Adrenal gland (tissue), 12 donors: ENCODE results near the gene KDM1B. TPM values are rescaled to one million over a fixed set of nuclear protein-coding genes. Genes with fewer than 3 reads are reported as not detected.

Source experiments
- DNase-seq, 7 donors: peaks; one replicate each; pipeline ENCODE4 v3.0.0-alpha.2; 2019 to 2020
- H3K27ac ChIP-seq, 5 donors: fragments of 200-600 bp; sonication (generic) in 4 of 5; 1 replicate in 3 of 5; 2 replicates in 2 of 5; pipeline versions ENCODE4 v1.5.1 to v1.8.0; 2016 to 2020; ENCODE audit warnings: mild to moderate bottlenecking in 1 of 5
- H3K27me3 ChIP-seq: fragments of 200-600 bp; 2 replicates; pipeline ENCODE4 v1.8.0; 2021
- H3K36me3 ChIP-seq, 2 donors: fragments of 200-600 bp; replicated peaks in 1 of 2; 1 replicate in 1 of 2; 2 replicates in 1 of 2; pipeline versions ENCODE4 v1.5.1 to v1.8.0; 2018 to 2022
- H3K4me1 ChIP-seq, 2 donors: fragments of 200-600 bp; replicated peaks in 1 of 2; 1 replicate in 1 of 2; 2 replicates in 1 of 2; pipeline versions ENCODE4 v1.5.1 to v1.8.0; 2018 to 2021
- H3K4me3 ChIP-seq, 4 donors: fragments of 200-600 bp; sonication (generic) in 3 of 4; one replicate each; pipeline ENCODE4 v1.5.1; 2016 to 2018
- H3K9me3 ChIP-seq, 3 donors: fragments of 200-600 bp; sonication (generic) in 1 of 3; replicated peaks in 1 of 3; 1 replicate in 2 of 3; 2 replicates in 1 of 3; pipeline versions ENCODE4 v1.5.1 to v1.8.0; 2016 to 2021
- CTCF ChIP-seq, 6 experiments: fragments of 450-650 bp in 4 of 6; fragments of 200-600 bp in 2 of 6; sonication (generic) in 1 of 6; IDR thresholded peaks; 1 replicate in 5 of 6; 2 replicates in 1 of 6; pipeline versions ENCODE4 v1.5.1 to v1.8.0; 2016 to 2021; ENCODE audit warnings: antibody characterized with exemption in 6 of 6, mild to moderate bottlenecking in 2 of 6, moderate library complexity in 1 of 6
- POLR2A ChIP-seq, 2 donors: fragments of 450-650 bp; IDR thresholded peaks; one replicate each; pipeline ENCODE4 v1.6.1; 2017; ENCODE audit warnings: antibody characterized with exemption in 2 of 2, mild to moderate bottlenecking in 2 of 2, moderate library complexity in 1 of 2
- WGBS, 4 donors: extraction: QIAGEN DNeasy Blood & Tissue Kit in 2 of 4; methylation state at CpG; one replicate each; pipeline versions ENCODE4 v1.1.5 to v1.1.7; 2013 to 2017; 5-methylcytosine and 5-hydroxymethylcytosine counted together
- intact Hi-C, 2 donors: fragments of 100-400 bp; cut with DNase I; formaldehyde crosslinking; loops; one replicate each; pipeline versions ENCODE4 v1.14.1 to v1.15.0; 2022 to 2023
- polyA plus RNA-seq, 3 donors: library from polyadenylated mRNA; stranded (reverse); fragments of 200-250 nt in 2 of 3; fragments of 350-450 nt in 1 of 3; fragmentation: Illumina TruSeq in 1 of 3; extraction: RNeasy Lipid Tissue Mini Kit (QIAGEN cat#74804) in 1 of 3; gene quantifications; one replicate each; pipeline ENCODE4 v1.2.3, GENCODE V29; 2013 to 2014
- total RNA-seq, 9 donors: library from RNA; depleted of rRNA in 4 of 9; stranded (reverse); fragments of >200 nt in 4 of 9; fragments of 120-200 nt in 1 of 9; fragmentation: NEBNext Ultra II Directional in 1 of 9; extraction: Animal tissue kit (Norgen Biotek cat#: 25700) in 1 of 9; gene quantifications; one replicate each; pipeline versions ENCODE4 v1.1.0 to v1.2.4, GENCODE V29; 2013 to 2023
- donor health status: healthy with polysubstance abuse.
- donor health status: Bipolar disorder and iron deficiency.
- donor health status: DM: yes; HTN: yes; CAD: no.
- donor health status: DM: no; HTN: no; CAD: no.
- donor health status: DM: no; HTN: no; CAD: no.
- donor health status: DM: yes; HTN: yes; CAD: no.

Gene KDM1B
- total and polyA plus RNA-seq, 12 donors: 1.8 to 36.0 (median 18.4) TPM

- intact Hi-C loops: no loop called here
- TF ChIP-seq POLR2A (IDR thresholded peaks at IDR 0.05) (no peak), CTCF (IDR thresholded peaks at IDR 0.05) (no peak)
- Histone ChIP-seq H3K27ac (no peak overlapping the region), H3K27me3 (no peaks in the 10 kb centered on the region), H3K36me3 (peaks cover 0 to 5% of the 10 kb centered on the region in 2 donors), H3K4me3 (no peak overlapping the region), H3K9me3 (no peaks in the 10 kb centered on the region), H3K4me1 (no peaks in the 10 kb centered on the region)
- DNase-seq: no peak
- whole genome bisulfite sequencing, 4 donors: 90 to 96% (median 92%) methylated on average over 4 of the region's 4 CpGs
Measured at GRCh38 chr6:18177286-18177965, 22.2 kb downstream of the KDM1B start.

GRCh38 chr6:18178960-18179615 is 23.9 kb downstream of the KDM1B start:
- Histone ChIP-seq H3K36me3 (no peaks in the 10 kb centered on the region), H3K9me3 (no peaks in the 10 kb centered on the region), H3K27me3 (no peaks in the 10 kb centered on the region), H3K4me3 (no peak overlapping the region), H3K4me1 (no peaks in the 10 kb centered on the region), H3K27ac (no peak overlapping the region)
- intact Hi-C loops: no loop called here
- WGBS, 4 donors: 80 to 87% (median 82%) methylated on average over 3 of the region's 3 CpGs
- no peak for DNase-seq
- TF ChIP-seq CTCF (IDR thresholded peaks at IDR 0.05): no peak
- TF ChIP-seq POLR2A (IDR thresholded peaks at IDR 0.05): no peak

GRCh38 chr6:18179770-18180356 is 24.6 kb downstream of the KDM1B start:
- WGBS, 4 donors: 72 to 79% (median 75%) methylated on average over 5 of the region's 5 CpGs
- no peak overlapping the region for H3K27ac ChIP-seq
- no peaks in the 10 kb centered on the region for H3K36me3 ChIP-seq
- H3K27me3 ChIP-seq: no peaks in the 10 kb centered on the region
- no peak for TF ChIP-seq POLR2A (IDR thresholded peaks at IDR 0.05)
- TF ChIP-seq CTCF (IDR thresholded peaks at IDR 0.05): no peak
- no peaks in the 10 kb centered on the region for H3K4me1 ChIP-seq
- H3K4me3 ChIP-seq: no peak overlapping the region
- intact Hi-C loops: no loop called here
- no peak for DNase-seq
- H3K9me3 ChIP-seq: no peaks in the 10 kb centered on the region

GRCh38 chr6:18182568-18182967 is 27.3 kb downstream of the KDM1B start:
- intact Hi-C loops: no loop called here
- TF ChIP-seq POLR2A (IDR thresholded peaks at IDR 0.05): no peak
- no peak for TF ChIP-seq CTCF (IDR thresholded peaks at IDR 0.05)
- Histone ChIP-seq H3K4me1 (no peaks in the 10 kb centered on the region), H3K4me3 (no peak overlapping the region), H3K9me3 (no peaks in the 10 kb centered on the region), H3K27ac (no peak overlapping the region), H3K27me3 (no peaks in the 10 kb centered on the region), H3K36me3 (no peaks in the 10 kb centered on the region)
- 73 to 95% (median 81%) methylated on average over 4 of the region's 4 CpGs for WGBS, 4 donors
- DNase-seq: no peak
